GM18868 (cell line): ENCODE data around the gene COL11A2.

Experiments
- ATAC-seq: cut with Tn5 transposase; IDR thresholded peaks from one replicate; pipeline ENCODE4 v1.9.1; 2021; ENCODE audit warnings: mild to moderate bottlenecking, moderate library complexity; ENCODE audit not compliant: unreplicated experiment

COL11A2 gene

DNA sequence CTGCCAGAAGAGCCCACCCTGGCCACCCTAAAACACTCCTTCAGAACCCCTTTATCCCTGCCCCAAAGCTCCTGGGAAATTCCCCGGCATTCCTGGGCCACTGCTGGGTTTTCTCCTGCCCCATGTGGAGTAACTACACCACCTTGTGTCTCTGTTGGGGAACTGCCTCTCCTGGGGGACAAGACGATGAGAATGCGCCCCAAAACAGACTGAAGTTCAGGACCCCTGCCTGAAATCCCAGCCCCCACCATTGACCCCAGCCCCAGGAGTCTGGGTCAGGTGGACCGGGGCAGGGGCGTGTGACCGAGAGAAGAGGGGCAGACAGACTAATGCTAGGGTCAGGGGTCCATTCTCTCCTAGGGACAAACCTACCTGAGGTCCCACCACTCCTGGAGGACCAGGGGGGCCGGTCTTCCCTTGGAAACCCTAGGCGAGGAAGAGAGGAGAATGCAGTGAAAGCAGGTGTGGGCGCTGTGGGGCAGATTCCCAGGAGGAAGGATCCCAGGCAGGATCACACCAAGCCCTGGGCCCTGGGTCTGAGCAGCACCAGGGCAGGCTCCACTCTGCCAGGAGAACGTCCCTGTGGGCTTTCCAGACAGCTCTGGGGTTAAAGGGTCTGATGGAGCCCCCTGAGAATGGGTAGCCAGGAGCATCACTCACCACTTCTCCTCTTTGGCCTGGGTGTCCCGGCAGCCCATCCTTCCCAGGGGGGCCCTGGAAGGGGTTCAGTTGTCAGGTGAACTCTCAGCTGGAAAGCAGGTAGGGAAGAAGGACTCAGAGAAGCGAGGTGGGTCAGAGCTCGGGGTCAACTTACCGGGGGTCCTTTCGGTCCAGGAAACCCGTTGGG is 19.4 kb downstream of the COL11A2 start:
- ATAC-seq: no peak

DNA sequence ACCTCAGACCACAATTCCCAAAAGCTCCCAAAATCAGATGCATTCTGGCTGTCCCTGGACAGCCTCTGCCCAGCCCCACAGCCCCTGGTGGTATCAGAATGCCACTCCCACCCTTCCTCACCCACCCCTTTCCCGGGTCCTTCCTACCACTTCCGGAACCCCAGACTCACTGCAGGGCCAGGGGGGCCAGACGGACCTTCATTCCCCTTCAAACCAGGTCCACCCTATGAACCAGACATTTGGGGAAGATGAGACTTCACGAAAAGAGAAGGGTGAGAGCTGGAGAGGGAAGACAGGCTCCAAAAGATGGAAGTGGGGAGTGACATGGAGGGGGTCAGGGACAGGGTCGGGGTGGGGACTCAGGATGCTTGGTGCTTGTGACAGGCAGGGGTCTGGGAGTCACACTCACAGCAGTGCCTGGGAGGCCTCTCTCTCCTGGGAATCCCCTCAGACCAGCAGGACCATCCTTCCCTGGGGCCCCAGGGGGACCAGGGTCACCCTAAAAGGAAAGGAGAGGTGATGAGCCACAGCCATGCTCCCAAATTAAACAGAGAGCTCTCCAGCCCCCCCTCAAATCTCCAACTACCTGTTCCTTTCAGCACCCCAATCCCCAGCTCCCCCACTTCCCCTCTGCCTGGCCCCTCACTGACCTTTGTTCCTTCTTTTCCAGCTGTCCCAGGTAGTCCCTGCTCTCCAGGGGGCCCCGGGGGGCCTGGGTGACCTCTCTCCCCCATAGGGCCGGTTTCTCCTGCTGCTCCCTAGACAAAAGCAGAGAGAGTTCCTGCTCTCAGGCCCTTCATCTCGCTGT is 20.2 kb downstream of the COL11A2 start:
- ATAC-seq: no peak

DNA sequence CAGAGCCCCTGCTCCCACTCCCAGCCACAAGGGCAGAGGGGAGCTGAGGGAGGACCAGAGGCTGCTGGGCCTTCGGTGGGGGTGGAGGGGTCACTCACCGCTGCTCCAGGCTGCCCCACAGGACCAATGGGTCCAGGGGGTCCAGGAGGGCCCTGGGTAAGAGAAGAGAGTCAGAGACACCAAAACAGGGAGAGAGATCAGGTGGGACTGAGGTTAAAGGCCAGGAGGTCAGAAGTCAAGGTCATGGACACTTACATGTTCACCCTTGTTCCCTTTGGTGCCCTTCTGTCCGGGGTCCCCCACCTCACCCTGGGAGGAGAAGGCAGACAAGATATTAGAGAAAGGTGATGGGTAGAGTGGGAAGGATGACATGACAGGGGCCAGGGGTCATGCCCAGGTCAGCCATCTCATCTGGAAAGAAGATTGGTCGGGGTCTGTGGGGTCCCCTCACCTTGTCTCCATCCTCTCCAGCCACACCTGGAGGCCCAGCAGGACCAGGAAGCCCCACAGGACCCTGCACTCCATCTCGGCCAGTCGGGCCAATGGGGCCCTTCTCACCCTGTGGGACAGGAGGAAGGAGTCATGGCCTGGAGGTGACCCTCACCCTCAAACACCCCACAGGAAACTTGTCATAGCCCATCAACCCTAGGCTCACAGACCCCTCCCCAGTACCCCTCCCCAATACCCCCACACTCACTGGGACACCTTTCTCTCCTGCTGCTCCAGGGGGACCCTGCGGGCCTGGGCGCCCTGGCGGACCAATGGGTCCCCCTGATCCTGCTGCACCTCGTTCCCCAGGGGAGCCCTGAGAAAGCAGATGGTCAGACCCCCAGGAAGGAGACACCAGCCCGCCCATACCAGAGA is 21.0 kb downstream of the COL11A2 start:
- ATAC-seq: no peak

DNA sequence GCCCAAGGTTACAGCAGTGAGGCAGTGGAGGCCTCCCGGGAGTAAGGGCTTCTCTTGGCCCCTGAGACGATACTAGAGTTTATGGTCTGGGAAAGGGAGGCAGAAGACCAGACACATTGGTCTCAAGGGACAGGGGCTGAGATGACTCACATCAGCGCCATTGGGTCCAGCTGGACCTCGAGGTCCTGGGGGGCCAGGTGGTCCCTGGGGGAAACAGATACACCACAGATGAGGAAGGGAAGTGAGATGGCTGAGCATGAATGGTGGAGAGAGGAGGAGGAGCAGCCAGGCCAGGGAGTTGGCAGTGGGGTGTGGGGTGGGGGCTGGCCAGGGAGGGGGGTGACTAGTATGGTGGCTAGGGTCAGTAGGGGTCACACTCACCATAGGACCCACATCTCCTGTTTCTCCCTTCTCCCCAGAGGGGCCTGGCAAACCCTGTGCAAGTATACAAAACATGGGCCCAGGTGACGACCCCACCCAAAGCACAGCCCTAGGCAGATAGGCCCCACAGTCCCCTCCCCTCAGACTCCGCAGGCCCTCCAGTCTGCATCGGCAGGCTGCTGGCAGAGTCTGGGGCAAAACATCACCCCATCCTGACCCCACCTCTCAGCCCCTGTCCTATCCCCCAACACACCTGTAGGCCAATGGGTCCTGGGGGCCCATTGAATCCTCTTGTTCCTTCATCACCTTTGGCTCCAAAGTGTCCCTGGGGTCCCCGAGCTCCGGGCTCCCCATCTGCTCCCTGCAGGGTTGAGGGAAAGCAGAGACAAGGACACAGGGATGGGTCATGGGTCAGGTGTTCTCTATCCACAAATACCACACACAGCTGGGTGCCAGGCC is 21.9 kb downstream of the COL11A2 start:
- ATAC-seq: no peak

DNA sequence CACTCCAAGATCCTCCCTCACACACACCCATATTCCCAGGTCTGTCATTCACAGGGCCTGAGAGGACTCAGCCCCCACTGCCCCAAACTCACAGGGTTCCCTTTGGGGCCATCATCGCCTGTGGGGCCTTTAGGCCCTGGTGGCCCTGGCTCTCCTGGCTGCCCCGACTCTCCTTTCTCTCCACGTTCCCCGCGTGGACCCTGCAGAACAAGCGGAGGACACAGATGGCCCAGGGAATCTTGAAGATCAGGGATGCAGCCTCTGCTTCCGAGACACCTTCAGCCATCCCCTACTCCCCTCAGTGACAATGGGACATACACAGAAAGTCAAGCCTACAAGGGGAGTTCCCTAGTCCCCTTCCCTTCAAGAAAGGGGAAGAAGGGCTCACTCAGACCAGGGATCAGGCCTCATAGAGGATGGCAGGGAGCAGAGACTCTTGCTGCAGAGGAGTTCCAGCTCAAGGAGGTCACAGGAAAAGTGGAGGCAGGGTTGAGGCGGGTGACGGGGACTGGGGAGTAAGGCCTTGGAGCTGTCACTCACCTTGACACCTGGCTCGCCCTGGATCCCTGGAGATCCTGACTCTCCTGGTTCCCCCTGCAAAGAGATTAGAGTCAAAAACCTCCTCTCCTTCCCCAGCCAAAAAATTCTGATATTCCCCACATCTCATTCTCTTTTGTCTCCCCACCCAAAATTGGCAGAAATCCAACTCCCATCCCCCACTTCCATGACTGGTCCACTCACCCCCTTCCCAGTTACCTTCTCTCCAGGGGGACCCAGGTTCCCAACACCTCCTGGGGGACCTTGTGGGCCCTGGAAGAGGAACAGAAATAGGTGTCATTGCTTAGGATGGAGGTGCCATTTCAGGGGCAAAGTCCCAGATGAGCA is 22.7 kb downstream of the COL11A2 start:
- ATAC-seq: no peak

DNA sequence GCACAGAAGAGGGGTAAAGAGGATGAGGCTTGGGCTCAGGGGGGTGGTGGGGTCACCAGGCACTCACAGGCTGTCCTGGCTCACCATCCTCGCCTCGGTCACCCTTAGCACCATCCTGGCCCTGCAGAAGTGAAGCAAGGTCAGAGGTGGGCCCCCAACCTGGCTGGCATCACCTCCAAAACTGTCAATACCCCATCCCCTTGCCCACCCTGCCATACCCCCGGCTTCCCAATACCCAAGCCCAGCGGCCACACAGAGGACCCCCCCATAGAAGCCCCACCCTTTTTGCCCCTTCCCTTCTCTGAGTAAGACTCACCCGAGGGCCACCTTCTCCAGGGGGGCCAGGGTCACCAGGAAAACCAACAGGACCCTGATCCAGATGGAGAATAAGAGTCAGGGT is 23.6 kb downstream of the COL11A2 start:
- ATAC-seq: no peak

DNA sequence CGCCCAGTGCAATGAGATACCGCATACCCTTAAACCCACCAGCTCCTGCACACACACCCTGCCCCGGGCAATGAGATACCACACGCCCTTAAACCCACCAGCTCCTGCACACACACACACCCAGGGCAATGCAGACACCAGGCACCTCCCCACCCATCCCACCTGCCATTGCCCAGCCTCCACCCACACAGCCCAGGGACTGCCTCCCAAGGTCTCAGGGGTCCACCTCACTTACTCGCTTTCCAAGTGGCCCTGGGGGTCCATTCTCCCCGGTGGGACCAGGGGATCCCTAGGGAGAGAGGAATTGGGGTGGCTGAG is 24.0 kb downstream of the COL11A2 start:
- ATAC-seq: no peak

DNA sequence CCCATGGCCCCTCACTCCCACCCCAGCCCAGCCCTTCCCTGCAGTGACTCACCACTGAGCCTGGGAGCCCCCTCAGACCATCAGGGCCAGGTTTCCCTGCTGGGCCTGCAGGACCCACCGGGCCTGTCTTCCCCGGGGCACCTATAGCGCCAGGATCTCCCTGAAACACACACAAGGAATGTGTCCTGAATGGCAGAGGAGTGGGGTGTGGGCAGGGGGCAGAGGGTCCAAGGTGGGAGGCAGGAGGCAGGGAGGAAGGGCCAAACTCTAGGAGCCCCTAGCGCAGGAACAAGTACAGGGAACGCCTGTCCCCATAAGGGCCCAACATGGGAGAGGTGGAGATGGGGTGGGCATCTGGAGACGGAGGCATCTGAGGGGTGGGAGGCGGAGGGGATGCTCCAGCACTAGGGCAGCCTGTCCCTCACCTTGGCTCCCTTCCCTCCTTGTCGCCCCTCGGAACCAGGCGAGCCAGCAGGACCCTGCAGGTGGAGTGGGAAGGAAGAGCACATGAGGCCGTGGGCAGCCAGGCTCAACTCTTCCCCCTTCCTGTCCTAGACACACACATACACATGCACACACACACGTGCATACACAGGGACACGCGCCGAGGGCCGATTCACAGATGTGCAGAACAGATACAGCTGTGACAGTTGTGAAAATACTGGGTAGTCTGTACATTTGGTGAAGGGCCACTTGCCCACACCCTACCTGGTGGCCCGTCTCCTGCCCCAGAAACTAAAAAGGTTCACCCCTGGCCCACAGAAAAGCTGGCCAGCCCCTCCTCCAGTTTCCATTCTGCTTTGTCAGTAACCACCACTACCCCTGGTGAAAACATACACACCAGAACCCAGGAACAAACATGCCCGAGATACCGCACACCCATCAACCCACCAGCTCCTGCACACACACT is 24.6 kb downstream of the COL11A2 start:
- ATAC-seq: no peak

DNA sequence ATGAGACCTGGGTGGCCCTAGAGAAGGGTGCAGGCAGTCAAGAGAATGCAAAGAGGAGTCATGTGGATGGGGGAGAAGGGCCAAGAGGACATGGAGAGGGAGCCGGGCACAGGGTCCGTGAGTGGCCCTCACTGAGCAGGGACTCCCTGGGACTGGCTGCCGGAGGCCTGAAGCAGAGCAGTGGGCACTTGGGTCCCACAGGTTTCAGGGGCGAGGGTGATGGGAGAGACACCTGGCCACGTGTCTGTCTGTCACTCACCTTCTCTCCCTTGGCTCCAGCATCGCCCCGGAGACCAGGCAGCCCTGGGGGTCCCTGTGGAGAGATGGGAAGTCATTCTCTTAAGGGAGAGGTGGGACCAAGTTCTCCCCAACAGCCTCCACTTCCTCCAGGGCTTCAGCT is 25.5 kb downstream of the COL11A2 start:
- ATAC-seq: no peak

DNA sequence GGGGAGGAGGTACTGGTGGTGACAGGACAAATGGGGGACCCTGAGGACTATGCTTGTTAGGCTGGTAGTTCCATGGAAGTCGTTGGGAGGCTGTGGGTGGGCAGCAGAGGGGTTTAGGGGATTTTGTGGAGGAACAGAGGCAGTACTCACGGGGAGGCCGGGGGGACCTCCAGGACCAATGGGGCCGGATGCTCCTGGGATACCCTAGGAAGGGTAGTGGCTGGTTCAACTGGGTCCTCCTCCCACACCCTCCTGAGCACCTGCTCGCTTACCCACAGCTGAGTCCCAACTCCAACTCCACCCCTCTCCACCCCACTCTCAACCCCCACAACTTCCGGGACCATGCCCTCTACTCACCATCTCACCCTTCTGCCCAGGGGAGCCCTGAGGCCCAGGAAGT is 25.9 kb downstream of the COL11A2 start:
- no peak for ATAC-seq

DNA sequence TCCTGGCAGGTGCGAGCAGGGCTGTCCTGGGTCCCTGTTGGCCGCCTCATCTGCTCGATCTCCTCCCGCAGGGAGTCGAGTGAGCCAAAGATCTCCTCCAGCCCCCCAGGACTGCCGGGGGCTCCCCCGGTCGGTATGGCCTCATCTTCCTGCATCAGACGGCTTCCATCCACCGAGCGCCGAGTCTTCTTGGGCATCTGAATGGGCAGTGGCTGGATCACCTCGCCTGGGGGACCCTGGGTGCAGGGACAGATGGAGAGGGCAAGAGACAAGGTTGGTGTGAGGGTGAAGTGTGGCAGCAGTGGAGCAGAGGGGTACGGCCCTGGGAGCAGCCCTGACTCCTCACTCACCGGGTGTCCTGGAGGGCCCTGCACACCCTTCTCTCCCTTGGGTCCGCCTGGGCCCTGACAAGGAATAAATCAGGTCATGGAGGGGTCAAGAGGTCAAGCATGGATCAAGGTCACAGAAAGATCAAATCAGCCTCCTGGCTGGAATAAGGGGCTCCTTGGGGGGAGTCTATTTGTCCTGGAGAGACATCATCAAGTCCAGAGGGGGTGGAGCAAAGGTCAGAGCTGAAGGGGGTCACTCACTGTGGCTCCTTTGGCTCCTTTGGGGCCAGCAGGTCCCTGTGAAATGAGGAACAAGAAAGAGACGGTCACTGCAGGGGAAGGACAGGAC is 26.5 kb downstream of the COL11A2 start:
- no peak for ATAC-seq

DNA sequence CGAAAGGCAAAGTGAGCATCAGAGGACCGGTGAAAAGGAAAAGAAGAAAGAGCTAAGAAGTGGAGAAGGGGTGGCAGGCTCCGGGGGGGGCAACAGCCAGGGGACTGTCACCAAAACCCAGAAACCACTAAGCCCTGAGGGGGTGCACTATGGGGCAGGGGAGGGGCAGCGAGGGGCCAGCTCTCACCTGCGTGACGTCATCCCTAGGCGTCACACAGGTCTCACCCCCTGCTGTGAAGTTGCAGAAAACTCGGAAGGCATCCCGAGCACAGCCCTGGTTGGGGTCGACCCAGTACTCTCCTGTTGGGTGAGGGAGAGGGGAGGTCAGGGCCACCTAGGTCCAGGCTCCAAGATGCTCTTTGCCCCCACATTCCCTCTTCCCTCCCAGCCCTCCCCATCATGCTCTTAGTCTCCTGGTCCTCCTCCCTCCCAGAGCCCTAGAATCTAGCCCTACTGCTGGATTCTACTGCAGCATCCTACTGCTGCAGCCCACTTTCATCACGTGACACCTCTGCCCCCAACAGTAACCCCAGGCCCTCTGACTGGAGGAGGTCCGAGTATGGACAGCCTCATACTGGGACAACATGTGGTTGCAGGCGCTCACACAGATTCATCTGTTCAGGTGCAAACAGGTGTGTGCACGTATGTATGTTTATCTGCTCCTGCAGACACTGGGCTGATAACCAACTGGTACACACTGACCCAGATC is 27.4 kb downstream of the COL11A2 start:
- ATAC-seq: no peak

DNA sequence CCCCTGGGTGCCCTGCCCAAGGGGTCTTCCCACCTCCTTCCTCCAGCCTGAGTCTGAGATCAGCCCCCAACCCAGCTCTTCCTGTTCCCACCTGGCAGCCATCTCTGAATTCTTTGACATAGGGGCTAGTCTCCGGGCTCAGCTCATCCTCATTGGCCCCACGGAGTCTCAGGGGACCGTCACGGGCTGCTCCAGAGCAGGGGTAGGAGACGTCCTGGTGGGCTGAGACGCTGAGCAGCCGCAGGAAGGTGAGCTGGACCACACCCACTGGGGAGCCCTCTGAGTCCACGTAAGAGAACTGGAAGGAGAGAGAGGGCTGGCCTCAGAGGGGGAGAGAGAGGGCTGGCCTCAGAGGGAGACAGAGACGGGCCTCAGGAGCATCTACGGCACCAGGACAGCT is 28.1 kb downstream of the COL11A2 start:
- ATAC-seq: no peak

DNA sequence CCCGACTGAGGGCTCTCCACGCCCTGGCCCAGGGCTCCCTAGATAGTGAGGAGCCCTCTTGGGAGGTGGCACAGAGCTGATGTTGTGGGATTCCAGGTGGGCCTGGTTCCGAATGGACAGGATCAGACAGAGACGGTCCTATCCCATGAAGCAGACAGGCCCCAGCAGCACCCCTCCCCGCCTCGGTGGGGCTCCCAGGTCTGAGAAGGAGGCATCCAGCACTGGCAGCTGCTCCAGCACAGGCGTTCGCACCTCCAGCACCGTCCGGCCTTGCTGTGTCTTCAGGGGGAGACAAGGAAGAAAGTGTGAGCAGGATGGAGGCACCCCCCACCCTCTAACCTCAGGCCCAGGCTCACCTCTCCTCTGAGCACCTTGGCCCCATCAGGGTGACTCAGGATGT is 28.7 kb downstream of the COL11A2 start:
- no peak for ATAC-seq

DNA sequence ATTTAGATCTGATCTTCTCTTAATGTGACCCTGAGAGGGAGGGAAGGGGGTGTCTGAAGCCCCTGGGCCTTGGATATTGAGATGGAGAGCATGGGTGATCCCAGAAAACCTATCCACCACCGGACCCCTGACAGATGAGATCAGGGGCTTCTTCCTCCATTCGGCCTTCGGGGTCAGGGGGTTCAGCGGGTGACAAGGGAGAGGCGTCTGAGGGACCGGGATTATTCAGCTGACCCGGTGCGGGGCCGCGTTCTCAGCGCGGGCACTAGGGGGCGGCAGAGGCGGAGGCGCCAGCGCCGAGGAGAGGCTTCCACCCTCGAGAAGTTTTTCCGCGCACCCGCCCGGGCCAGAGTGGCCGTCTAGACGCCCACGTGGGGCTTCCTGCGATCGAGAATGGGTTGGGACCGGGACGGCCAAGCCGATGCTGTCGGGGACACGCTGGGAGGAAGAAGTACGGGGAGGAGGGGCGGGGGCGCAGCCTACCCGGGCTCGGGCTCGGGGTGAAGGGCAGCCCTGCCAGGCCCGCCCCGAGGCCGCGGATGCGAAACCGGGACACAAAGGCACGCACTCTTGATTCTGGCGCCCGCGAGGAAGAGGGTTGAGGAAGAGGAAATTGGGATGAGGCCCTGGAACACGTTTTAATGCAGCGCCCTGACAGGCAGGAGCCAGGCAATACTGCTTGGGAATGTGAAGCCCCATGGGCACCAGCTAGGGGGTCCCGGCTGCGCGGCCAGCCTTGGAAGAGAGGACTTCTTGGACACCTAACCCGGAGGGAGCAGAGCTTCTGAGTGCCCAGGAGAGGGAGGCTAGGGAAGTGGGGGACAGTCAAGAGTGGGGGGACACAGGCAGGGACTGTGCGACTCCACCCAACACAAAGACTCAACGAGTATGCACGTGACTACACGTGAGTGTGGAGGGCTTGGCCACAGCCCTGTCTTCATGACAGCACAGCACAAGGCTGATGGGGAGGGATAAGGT is 30.6 kb downstream of the COL11A2 start:
- peak; percentile 65 for ATAC-seq

DNA sequence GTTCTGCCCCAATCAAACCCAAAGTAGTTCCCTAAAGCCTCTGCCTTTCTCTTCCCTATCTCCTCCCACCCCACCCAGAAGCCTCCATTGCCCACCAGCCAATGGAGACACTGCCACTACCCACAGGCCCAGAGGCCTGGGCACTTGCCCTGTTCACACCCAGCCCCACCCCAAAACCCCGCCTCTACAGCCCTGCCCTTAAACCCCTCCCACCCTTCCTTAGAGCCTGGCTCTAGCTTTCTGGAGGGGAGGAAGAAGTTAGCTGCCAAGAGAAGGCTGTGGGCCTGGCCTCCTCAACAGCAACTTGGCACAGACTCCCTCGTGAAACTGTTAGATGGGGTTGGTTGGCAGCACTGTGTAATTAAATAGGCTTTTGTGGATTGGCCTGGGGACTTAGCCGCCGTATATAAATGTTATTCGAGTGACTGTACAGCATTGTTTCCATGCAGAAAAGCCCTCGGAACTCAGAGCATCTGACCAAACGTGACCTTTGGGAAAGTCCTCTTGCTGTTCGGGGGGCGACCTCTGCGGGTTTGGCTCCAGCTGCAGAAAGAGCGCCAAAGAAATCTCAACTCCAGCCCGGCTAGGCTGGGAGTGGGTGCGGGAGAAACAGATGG is 31.4 kb downstream of the COL11A2 start:
- ATAC-seq: no peak
